Endothelial cell of umbilical vein (primary cell): Measurements from ENCODE around the gene SV2C. TPM values are rescaled to one million over a fixed set of nuclear protein-coding genes. Genes with fewer than 3 reads are reported as not detected.

Experiments
- BruUV-seq: library from RNA; stranded (reverse); fragments of 400-500 nt; replicated peaks from 2 replicates; lab custom pipeline; 2021; lab: Mats Ljungman, UMichigan
- CTCF ChIA-PET: fragments of 300-600, 350-600 bp; sonication (Branson Sonifier 250); formaldehyde crosslinking; loops from one replicate; lab custom pipeline; 2021; ENCODE audit warnings: antibody characterized with exemption, inconsistent platforms; lab: Charles Lee
- POLR2A ChIA-PET: fragments of 300-600, 350-600 bp; sonication (Branson Sonifier 250); formaldehyde crosslinking; loops from one replicate; lab custom pipeline; 2021; ENCODE audit warnings: antibody characterized with exemption, inconsistent platforms; lab: Charles Lee
- DNase-seq: peaks from one replicate; pipeline ENCODE4 v3.0.0-alpha.2; 2011; ENCODE audit warnings: low read depth, low spot score
- FAIRE-seq: peaks from 2 replicates; lab custom pipeline; 2011; peaks lifted over from hg19 to GRCh38; lab: Jason Lieb, UNC
- H2AFZ ChIP-seq: 2 replicates; pipeline ENCODE4 v1.6.0; 2012; ENCODE audit warnings: low read depth, low read length, control low read depth, inconsistent platforms
- H3K27ac ChIP-seq: 2 replicates; pipeline ENCODE4 v1.5.1; 2011; ENCODE audit warnings: low read depth, mild to moderate bottlenecking, control low read depth, low read length, moderate library complexity; ENCODE audit not compliant: insufficient read depth
- H3K27me3 ChIP-seq, 2 experiments: 2 replicates each; pipeline versions ENCODE4 v1.6.0 to v1.6.1; 2011; ENCODE audit warnings: low read length in 2 of 2, mixed read lengths in 1 of 2; ENCODE audit not compliant: control insufficient read depth in 2 of 2, insufficient read depth in 2 of 2
- H3K36me3 ChIP-seq, 2 experiments: 2 replicates in 1 of 2; 3 replicates in 1 of 2; pipeline ENCODE4 v1.5.1; 2011; ENCODE audit warnings: low read length in 2 of 2, mild to moderate bottlenecking in 1 of 2, moderate library complexity in 1 of 2; ENCODE audit not compliant: control insufficient read depth in 2 of 2, insufficient read depth in 2 of 2; ENCODE audit errors: extremely low read depth in 1 of 2
- H3K4me1 ChIP-seq: 3 replicates; pipeline ENCODE4 v1.5.1; 2011; ENCODE audit warnings: mild to moderate bottlenecking, low read length; ENCODE audit not compliant: control insufficient read depth, insufficient read depth; ENCODE audit errors: extremely low read depth
- H3K4me2 ChIP-seq: 2 replicates; pipeline ENCODE4 v1.6.1; 2011; ENCODE audit warnings: low read length, control low read depth, mixed read lengths; ENCODE audit not compliant: insufficient read depth
- H3K4me3 ChIP-seq, 3 experiments: fragments of 200-600 bp in 1 of 3; sonication (generic), shearing (Covaris generic) in 1 of 3; replicated peaks in 1 of 3; 2 replicates each; pipeline ENCODE4 v1.5.1; 2011 to 2016; ENCODE audit warnings: control low read depth in 3 of 3, low read length in 3 of 3, mild to moderate bottlenecking in 2 of 3, inconsistent platforms in 1 of 3, low read depth in 1 of 3, moderate library complexity in 1 of 3; ENCODE audit not compliant: insufficient read depth in 1 of 3
- H3K79me2 ChIP-seq: 2 replicates; pipeline ENCODE4 v1.6.0; 2012; ENCODE audit warnings: low read length, inconsistent platforms; ENCODE audit not compliant: control insufficient read depth, insufficient read depth
- H3K9ac ChIP-seq: replicated peaks from 2 replicates; pipeline ENCODE3; 2011; ENCODE audit warnings: low read length, control low read depth; ENCODE audit not compliant: insufficient read depth; ENCODE audit errors: extremely low read depth
- H3K9me1 ChIP-seq: replicated peaks from 3 replicates; pipeline ENCODE4 v1.6.0; 2011; ENCODE audit warnings: mild to moderate bottlenecking, low read length; ENCODE audit not compliant: control insufficient read depth, insufficient read depth; ENCODE audit errors: extremely low read depth
- H3K9me3 ChIP-seq: replicated peaks from 2 replicates; pipeline ENCODE4 v1.5.1; 2012; ENCODE audit warnings: low read length, inconsistent platforms; ENCODE audit not compliant: control insufficient read depth, insufficient read depth
- H4K20me1 ChIP-seq: replicated peaks from 2 replicates; pipeline ENCODE3; 2011; ENCODE audit warnings: mild to moderate bottlenecking, low read length; ENCODE audit not compliant: control insufficient read depth, insufficient read depth; ENCODE audit errors: extremely low read depth
- EZH2 ChIP-seq: IDR thresholded peaks from 2 replicates; pipeline ENCODE4 v1.6.1; 2012; ENCODE audit warnings: borderline replicate concordance, low read depth, mild to moderate bottlenecking, moderate library complexity, low read length, inconsistent platforms; ENCODE audit not compliant: severe bottlenecking
- FOS ChIP-seq: IDR thresholded peaks from 2 replicates; pipeline ENCODE4 v1.6.1; 2011; ENCODE audit warnings: mild to moderate bottlenecking, low read length, moderate library complexity, borderline replicate concordance; ENCODE audit not compliant: insufficient read depth
- GATA2 ChIP-seq: IDR thresholded peaks from 2 replicates; pipeline ENCODE4 v1.7.0; 2011; ENCODE audit warnings: low read depth, mild to moderate bottlenecking, moderate library complexity, mixed read lengths, low read length; ENCODE audit not compliant: insufficient read length, insufficient read depth
- JUN ChIP-seq: IDR thresholded peaks from 2 replicates; pipeline ENCODE4 v1.6.1; 2011; ENCODE audit warnings: borderline replicate concordance, low read depth; ENCODE audit not compliant: insufficient read length, insufficient read depth
- MYC ChIP-seq: IDR thresholded peaks from one replicate; pipeline ENCODE4 v1.6.1; 2011; ENCODE audit warnings: mild to moderate bottlenecking, low read depth, low read length
- POLR2A ChIP-seq: IDR thresholded peaks from 2 replicates; pipeline ENCODE4 v1.6.1; 2012; ENCODE audit warnings: low read depth, mild to moderate bottlenecking, control low read depth, low read length
- POLR2AphosphoS5 ChIP-seq: IDR thresholded peaks from 2 replicates; pipeline ENCODE4 v1.6.1; 2012; ENCODE audit warnings: low read depth, mild to moderate bottlenecking, control low read depth, low read length, moderate library complexity; ENCODE audit not compliant: insufficient read depth
- dilution Hi-C: fragments of 300-500 bp; cut with MboI; formaldehyde crosslinking; loops from one replicate; pipeline ENCODE4 v1.15.0; 2019; ENCODE audit warnings: low sequenced_read_pairs; ENCODE audit not compliant: extremely low pct_ligation_motif_present
- intact Hi-C: fragments of 100-400 bp; cut with micrococcal nuclease; formaldehyde crosslinking; loops from one replicate; pipeline ENCODE4 v1.10.0; 2022
- polyA plus RNA-seq, 4 experiments: library from polyadenylated mRNA; depleted of rRNA in 3 of 4; stranded (reverse) in 3 of 4; unstranded in 1 of 4; fragments of >200 nt; gene quantifications; 2 replicates each; pipeline versions ENCODE4 v1.2.1 to v1.2.3, GENCODE V29; 2011 to 2012; ENCODE audit warnings: missing spikeins in 1 of 4
- total RNA-seq: library from RNA; stranded (reverse); gene quantifications from 2 replicates; pipeline ENCODE4 v1.2.3, GENCODE V29; 2021
- TF ChIP-seq, protein P1 (sequence below): IDR thresholded peaks from 2 replicates; pipeline ENCODE4 v1.6.1; 2011; ENCODE audit not compliant: insufficient read depth, insufficient read length
- TF ChIP-seq, protein P2 (sequence below), 2 donors: IDR thresholded peaks; 1 replicate in 1 of 2; 2 replicates in 1 of 2; pipeline ENCODE4 v1.5.1; 2011; ENCODE audit warnings: low read length in 2 of 2, mild to moderate bottlenecking in 2 of 2, moderate library complexity in 2 of 2, control low read depth in 1 of 2, inconsistent platforms in 1 of 2, low read depth in 1 of 2; ENCODE audit not compliant: insufficient read depth in 1 of 2; ENCODE audit errors: extremely low read depth in 1 of 2

Gene SV2C
- total and polyA plus RNA-seq, 2 donors (not counting 3 experiments of a cell fraction or from before 2014, with no cell fraction given): not detected

DNA sequence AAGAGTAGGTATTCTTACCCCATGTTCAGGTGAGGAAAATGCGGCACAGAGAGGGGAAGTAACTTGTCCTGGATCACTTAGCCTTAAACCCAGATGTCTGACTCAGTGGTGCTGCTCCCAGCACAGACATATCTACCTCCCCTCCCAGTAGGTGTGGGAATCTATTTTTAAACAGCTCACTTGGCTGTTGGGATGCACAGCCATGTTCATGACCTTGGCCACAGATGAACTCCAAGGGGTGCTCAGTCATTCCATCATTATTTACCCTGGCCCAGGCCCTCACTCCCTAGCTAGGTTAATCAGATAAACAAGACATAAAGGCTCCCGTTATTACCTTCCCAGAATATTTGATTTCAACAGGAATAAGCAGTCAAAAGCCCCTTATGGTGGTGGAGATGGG lies 231.5 kb downstream of the SV2C start:
- Histone ChIP-seq H3K4me2 (no peak overlapping the region), H2AFZ (no peak overlapping the region), H3K36me3 (no peaks in the 10 kb centered on the region), H3K4me3 (no peak overlapping the region), H3K79me2 (no peaks in the 10 kb centered on the region), H3K27ac (no peak overlapping the region), H3K9me3 (no peaks in the 10 kb centered on the region), H3K9ac (no peak overlapping the region), H3K9me1 (no peaks in the 10 kb centered on the region), H3K27me3 (no peaks in the 10 kb centered on the region), H3K4me1 (no peaks in the 10 kb centered on the region), H4K20me1 (no peaks in the 10 kb centered on the region)
- DNase-seq (no peak), FAIRE-seq (no peak)
- CTCF ChIA-PET: no interaction called here
- dilution Hi-C loops (no loop called here), intact Hi-C loops (no loop called here)
- POLR2A ChIA-PET: no interaction called here
- no TSS peak for BruUV-seq
- TF ChIP-seq POLR2AphosphoS5 (no peak), POLR2A (no peak), FOS (no peak), EZH2 (no peak), JUN (no peak), GATA2 (no peak), MYC (no peak)
- TF ChIP-seq, protein P1, sequence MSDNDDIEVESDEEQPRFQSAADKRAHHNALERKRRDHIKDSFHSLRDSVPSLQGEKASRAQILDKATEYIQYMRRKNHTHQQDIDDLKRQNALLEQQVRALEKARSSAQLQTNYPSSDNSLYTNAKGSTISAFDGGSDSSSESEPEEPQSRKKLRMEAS: no peak
- TF ChIP-seq, protein P2, sequence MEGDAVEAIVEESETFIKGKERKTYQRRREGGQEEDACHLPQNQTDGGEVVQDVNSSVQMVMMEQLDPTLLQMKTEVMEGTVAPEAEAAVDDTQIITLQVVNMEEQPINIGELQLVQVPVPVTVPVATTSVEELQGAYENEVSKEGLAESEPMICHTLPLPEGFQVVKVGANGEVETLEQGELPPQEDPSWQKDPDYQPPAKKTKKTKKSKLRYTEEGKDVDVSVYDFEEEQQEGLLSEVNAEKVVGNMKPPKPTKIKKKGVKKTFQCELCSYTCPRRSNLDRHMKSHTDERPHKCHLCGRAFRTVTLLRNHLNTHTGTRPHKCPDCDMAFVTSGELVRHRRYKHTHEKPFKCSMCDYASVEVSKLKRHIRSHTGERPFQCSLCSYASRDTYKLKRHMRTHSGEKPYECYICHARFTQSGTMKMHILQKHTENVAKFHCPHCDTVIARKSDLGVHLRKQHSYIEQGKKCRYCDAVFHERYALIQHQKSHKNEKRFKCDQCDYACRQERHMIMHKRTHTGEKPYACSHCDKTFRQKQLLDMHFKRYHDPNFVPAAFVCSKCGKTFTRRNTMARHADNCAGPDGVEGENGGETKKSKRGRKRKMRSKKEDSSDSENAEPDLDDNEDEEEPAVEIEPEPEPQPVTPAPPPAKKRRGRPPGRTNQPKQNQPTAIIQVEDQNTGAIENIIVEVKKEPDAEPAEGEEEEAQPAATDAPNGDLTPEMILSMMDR (IDR thresholded peaks at IDR 0.05; ENCODE audit: extremely low read depth in 1 of 2, insufficient read depth in 1 of 2, low read depth in 1 of 2, low read length in 2 of 2): no peak
